Body of pancreas (tissue), 4 donors: Measurements from ENCODE around the gene FXN.

ENCODE experiments used
- CTCF ChIP-seq, 7 experiments: fragments of 450-650 bp in 4 of 7; fragments of 200-600 bp in 3 of 7; sonication (generic) in 3 of 7; IDR thresholded peaks; one replicate each; pipeline ENCODE4 v1.5.1; 2016 to 2019; ENCODE audit warnings: antibody characterized with exemption in 7 of 7
- POLR2A ChIP-seq, 3 donors: fragments of 450-650 bp; IDR thresholded peaks; one replicate each; pipeline ENCODE4 v1.6.1; 2016; ENCODE audit warnings: antibody characterized with exemption in 3 of 3, mild to moderate bottlenecking in 2 of 3

GRCh38 chr9:69131682-69132081 is 96.1 kb downstream of the FXN start:
- TF ChIP-seq CTCF (IDR thresholded peaks at IDR 0.05): no peak
- TF ChIP-seq POLR2A (IDR thresholded peaks at IDR 0.05): no peak
